Thyroid gland (tissue), 4 donors: ENCODE data around the gene MTCL1.

ENCODE experiments used
- CTCF ChIP-seq, 6 experiments: fragments of 200-600 bp in 3 of 6; fragments of 450-650 bp in 3 of 6; sonication (generic) in 3 of 6; IDR thresholded peaks; one replicate each; pipeline ENCODE4 v1.5.1; 2016 to 2019; ENCODE audit warnings: antibody characterized with exemption in 6 of 6, mild to moderate bottlenecking in 2 of 6, inconsistent platforms in 1 of 6, moderate library complexity in 1 of 6
- POLR2A ChIP-seq, 2 donors: fragments of 450-650 bp; IDR thresholded peaks; one replicate each; pipeline ENCODE4 v1.6.1; 2017; ENCODE audit warnings: antibody characterized with exemption in 2 of 2, mild to moderate bottlenecking in 2 of 2, moderate library complexity in 1 of 2

GRCh38 chr18:8876887-8877286 lies 171.5 kb downstream of the MTCL1 start:
- TF ChIP-seq CTCF (IDR thresholded peaks at IDR 0.05) (no peak), POLR2A (IDR thresholded peaks at IDR 0.05) (no peak)
